Fibroblast of skin of left biceps (primary cell): ENCODE measurements around the gene UNC13A.
"Not testable (repeated sequence)": the region's sequence is repeated elsewhere in the genome, so short reads cannot be mapped to it uniquely, and the experiment has no call there.

ENCODE experiments used
- DNase-seq, 2 experiments: peaks; one replicate each; pipeline ENCODE4 v3.0.0-alpha.2; 2013; ENCODE audit warnings: low read depth in 2 of 2

The UNC13A gene

DNA sequence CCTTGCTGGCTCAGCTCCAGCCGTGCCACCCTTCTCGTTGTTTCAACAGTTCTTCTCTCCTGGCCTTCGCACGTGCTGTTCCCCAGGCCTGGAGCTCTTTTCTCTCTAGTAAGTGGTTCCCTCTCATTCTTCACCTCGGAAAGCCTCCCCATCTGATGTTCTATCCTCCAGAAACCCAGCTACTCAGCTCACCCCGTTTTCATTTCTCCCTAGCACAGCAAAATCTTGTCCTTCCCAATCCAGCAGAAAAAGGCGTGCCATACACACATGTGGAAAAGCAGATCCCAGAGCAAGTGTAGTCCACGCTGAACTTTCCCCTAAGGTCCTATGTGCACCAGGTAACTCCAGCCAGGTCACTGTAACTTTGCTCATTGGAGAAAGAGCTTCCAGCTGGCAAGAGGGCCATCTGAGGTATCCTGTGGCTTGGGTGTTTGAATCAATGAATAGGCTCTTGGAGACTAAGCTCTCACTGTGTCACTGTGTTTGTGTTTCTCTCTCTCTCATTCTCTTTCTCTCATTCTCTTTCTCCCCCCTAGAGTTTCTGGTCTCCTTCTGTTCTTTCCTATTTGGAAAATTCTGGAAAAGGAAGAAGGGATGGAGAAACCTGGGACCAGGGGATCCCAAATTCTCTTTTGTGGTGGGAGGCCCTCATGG lies 83.7 kb downstream of the UNC13A start:
- no peak for DNase-seq

DNA sequence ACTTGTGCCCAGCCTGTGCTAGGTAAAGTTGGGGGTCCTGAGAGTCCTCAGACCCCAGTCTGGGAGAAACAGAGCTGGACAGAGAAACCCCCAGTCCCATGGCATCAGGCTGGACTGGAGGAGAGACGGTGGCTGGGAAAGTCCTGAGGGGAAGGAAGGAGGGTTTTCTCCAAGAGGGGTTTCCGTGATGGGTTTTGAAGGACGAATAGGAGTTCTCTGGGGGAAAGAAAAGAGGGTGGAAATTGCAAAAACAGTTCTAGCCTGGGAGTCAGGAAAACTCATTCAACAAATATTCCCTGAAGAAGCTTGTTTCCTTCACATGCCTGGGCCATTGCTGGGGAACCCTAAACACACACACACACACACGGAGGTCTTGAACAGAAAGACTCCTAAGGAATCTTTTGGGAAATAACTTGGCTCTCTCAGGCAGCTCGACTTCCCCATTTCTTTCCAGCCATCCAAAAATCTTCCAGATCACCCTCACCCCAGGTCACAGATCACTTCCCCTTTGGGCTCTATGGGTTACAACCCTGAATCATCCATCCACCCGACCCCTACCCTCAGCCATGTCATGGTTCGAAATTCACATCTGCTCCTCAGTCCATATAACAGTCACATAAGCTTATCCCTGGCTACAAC lies 85.2 kb downstream of the UNC13A start:
- no peak for DNase-seq

DNA sequence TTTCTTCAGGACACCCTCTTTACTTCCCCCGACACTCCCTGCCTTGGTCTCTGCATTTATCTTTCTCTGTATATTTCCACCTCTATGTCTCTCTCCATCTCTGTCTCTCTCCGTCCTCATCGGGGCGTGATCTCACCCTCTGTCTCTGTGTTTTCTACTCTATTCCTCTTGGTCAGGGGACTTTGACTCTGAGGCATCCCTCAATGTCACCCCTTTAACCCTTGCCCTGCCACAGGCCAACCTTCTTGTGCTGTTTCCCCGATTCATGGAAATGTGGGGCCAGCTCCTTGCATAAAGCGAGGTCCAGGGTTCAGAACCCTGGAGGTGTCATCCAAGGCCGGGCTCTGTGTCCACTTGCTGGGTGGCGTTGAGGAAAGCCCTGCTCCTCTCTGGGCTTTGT lies 85.9 kb downstream of the UNC13A start:
- DNase-seq: no peak

DNA sequence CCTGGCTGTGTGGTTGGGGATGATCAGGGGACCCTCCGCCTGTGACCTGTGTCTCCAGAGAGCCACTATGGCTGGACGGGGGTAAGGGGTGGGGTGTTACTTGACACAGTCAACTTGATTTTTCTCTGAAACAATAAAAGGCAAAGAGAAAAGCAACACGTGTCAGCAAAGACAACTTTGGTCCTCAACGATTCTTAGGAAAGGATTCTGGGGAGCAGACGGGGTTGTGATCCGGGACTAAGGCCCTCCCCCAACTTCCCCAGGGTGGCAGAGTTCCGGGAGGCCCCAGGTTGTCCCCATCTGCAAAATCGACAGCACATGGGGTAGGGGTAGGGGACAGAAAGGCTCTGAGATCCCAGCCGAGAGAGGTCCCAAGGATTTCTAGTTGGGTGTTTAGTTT lies 86.5 kb downstream of the UNC13A start:
- no peak for DNase-seq

DNA sequence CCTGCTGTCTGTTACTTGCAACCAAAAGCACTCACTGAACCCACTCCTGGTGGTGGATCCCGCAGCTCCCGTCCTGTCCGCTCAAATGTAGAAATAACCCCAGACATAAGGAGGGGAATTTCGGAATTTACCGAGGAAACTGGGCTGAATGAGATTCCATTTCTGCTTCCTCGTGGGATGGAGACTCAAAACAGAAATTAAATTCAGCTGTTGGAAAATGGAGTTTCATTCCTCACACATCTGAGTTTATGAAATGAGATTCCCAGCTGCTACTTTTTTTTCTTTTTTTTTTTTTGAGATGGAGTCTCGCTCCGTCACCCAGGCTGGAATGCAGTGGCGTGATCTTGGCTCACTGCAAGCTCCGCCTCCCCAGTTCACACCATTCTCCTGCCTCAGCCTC lies 88.4 kb downstream of the UNC13A start:
- peak; percentile 22 to 24 for DNase-seq

DNA sequence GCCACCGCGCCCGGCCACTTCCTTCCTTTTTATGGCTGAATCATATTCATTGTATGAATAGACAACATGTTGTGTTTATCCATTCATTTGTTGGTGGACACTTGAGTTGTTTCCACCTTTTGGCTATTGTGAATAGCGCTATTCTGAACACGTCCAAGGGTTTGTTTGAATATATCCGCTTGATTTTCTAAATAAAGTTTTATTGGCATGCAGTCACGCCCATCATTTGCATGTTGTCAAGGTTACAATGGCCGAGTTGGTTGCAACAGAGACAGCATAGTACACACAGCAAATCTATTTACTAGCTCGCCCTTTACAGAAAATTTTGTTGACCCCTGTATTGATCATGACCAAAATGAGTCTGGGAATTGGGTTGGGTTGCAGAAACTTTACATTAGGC lies 89.2 kb downstream of the UNC13A start:
- no peak for DNase-seq

DNA sequence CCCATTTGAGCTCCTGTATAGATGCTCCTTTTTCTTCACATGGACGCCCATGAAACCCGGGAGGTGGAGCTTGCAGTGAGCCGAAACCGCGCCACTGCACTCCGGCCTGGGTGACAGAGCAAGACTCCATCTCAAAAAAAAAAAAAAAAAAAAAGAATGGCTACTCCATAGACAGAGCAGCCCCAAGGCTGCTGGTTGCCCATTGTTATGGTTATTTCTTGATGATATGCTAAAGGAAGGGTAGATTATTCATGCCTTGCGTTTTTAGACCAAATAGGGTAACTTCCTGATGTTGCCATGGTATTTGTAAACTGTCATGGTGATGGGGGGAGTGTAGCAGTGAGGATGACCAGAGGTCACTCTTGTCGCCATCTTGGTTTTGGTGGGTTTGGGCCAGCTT lies 90.1 kb downstream of the UNC13A start:
- not testable (repeated sequence) for DNase-seq

DNA sequence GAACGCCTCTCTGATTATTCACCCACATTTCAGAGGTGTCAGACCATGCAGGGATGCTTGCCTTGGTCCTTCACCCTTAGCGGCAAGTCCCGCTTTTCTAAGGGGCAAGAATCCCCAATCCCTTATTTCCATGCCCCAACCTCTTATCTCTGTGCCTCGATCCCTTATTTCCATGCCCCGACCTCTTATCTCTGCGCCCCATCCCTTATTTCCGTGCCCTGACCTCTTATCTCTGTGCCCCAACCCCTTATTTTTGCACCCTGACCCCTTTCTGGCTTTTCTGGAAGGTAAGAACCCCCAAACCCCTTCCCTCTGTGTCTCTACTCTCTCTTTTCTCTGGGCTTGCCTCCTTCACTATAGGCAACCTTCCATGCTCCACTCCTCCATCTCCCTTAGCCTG lies 93.9 kb downstream of the UNC13A start:
- not testable (repeated sequence) for DNase-seq

DNA sequence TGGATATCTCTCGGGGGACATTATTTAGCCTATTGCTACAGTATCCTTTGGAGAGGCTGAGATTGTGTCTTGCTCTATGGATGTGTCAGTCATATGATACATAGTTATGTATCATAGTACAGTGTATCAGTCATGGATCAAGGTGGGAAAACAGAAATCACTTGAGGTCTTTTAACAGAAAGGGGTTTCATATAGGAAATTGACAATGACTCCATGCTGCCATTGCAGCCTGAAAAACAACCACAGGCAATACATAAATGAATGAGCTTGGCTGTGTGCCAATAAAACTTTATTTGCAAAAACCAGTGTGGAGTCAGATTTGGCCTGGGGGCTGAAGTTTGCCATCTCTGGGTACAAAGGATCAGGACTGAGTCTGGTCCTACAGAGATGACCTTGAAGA lies 97.3 kb downstream of the UNC13A start:
- DNase-seq: no peak

DNA sequence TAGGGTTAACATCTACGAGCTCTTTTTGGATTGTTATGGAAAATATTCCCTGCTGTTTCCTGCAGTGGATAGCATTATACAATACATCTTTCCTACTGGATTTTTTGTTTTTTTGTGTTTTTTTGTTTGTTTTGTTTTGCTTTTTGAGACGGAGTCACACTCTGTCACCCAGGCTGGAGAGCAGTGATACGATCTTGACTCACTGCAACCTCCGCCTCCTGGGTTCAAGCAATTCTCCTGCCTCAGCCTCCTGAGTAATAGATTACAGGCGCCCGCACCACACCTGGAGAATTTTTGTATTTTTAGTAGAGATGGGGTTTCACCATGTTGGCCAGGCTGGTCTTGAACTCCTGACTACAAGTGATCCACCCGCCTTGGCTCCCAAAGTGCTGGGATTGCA lies 102.8 kb downstream of the UNC13A start:
- not testable (repeated sequence) for DNase-seq

DNA sequence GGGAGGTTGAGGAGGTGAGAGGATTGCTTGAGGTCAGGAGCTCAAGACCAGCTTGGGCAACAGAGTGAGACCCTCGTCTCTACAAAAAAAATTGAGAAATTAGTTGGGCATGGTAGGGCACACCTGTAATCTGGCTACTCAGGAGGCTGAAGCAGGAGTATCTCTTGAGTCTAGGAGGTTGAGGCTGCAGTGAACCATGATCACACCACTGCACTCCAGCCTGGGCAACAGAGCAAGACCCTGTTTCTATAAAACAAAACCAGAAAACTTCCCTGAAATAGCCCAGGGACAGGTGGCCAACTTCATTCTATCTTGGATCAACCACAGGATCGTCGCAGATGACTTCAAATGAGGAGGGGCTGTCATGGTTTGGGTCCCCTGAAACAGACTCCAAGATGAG lies 104.0 kb downstream of the UNC13A start:
- DNase-seq: no peak

DNA sequence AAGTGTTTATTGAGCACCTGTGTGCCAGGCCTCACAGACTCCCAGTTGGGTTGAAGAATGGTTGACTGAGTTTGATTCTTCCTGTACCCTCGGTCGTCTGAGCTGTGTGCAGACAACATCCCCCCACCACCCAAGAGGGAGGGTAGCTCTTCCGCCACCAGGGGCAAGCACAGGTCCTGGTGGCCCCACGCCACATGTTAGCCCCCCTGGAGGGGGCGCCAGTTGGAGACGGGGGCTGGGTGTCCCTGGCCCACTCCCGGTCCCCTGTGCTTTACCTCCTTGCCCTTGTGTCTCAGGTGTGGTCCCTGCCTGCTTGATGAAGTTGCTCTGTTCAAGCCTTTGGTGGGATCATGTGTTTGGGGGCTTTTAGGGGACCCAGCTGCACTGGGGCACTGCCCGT lies 105.5 kb downstream of the UNC13A start:
- no peak for DNase-seq

DNA sequence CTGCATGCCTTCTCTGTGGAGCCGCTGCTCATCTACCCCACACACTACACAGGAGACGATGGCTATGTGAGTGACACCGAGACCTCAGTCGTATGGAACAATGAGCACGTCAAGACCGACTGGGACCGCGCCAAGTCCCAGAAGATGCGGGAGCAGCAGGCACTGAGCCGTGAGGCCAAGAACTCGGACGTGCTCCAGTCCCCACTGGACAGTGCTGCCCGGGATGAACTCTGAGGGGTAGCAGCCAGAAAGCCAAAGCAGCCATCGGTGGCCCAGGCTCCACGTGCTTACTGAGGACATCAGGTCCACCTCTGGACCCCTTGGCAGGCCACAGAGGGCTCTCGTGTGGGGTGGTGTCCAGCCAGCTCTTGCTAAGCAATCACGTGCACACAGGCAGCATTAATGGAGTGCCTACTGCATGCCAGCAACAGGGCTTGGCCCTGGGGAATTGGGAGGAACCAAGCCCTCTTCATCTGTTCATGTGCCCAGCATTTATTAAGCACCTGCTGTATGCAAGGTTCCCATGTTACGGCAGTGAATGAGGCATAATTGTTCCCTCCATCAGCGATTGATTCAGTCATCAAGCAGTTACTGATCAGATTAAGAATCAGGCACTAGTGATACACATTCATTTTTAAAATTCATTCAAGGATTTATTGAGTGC lies 106.8 kb downstream of the UNC13A start:
- no peak for DNase-seq

DNA sequence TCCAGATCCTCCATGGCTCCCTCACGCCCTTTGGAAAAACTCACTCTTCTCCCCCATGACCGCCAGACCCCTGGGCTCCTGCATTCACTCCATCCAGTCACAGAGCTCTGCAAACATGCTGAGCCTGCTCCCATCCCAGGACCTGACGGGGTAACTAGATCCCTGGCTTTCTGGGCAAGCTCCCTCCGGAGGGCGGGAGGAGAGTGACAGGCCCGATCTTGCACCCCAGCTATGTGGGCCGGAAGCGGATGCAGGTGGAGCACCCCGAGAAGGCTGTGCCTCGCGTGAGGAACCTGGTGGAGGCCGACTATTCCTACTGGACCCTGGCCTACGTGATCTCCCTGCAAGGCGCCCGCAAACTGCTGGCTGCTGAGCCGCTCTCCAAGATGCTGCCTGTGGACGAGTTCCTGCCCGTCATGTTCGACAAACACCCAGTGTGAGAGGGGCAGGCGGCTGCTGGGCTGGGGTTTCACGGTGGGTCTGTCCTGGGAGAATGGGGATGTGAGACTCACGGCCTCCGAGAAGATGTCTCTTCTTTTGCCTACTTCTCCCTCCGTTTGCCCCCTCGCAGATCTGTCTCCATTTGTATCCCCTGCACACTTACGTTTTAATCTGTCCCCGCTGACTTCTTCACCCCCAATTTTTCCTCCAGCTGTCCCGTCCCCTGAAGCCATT lies 107.5 kb downstream of the UNC13A start:
- no peak for DNase-seq

DNA sequence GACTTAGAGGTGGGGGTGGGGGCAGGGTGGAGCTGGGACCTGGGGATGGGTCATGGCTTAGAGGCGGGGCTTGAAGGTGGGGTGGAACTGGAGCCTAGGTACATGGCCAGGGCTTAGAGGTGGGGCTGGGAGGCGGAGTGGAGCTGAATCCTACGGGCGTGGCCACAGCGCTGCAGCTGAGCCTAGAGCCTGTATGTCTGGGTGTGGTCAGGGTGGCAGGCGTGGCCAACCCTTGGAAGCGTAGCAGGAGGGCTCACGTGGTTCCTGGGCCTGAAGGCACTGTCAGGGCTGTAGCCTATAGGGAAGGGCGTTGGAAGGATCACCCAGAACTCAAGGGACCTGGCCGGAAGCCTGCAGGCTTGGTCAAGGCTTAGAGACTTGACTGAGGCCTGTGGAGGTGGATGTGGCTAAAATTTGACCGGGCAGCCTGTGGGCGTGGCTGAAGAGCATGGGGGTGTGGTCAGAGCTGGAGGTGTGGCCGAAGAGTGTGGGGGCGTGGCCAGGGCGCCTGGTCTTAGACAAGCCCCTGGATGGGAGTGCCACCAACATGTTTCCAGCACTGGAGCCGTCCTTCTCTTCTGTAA lies 108.4 kb downstream of the UNC13A start:
- DNase-seq: no peak

DNA sequence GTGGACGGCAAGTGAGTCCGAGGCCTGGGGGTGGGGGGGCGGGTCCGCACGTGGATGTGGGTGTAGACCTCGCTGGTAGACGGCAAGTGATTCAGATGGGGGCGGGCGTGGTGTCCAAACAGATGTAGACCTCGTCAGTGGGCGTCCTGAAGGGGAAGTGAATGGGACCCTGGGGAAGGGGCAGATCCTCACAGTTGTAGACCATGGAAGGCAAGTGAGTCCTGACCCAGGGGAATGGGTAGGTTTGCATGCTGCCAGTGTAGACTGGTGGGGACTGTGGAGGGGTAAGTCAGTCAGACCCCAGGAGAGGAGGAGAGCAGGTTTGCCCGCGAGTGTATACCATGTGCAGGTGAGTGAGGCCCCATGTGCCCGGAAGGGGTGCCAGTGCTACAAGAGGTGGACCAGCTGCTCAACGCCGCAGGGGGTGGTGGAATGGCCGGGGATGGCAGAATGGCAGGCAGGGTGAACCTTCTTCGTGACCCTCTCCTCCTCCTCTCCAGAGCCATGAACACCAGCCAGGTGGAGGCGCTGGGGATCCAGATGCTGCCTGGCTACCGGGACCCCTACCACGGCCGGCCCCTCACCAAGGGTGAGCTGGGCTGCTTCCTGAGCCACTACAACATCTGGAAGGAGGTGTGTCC lies 110.6 kb downstream of the UNC13A start:
- DNase-seq: no peak

DNA sequence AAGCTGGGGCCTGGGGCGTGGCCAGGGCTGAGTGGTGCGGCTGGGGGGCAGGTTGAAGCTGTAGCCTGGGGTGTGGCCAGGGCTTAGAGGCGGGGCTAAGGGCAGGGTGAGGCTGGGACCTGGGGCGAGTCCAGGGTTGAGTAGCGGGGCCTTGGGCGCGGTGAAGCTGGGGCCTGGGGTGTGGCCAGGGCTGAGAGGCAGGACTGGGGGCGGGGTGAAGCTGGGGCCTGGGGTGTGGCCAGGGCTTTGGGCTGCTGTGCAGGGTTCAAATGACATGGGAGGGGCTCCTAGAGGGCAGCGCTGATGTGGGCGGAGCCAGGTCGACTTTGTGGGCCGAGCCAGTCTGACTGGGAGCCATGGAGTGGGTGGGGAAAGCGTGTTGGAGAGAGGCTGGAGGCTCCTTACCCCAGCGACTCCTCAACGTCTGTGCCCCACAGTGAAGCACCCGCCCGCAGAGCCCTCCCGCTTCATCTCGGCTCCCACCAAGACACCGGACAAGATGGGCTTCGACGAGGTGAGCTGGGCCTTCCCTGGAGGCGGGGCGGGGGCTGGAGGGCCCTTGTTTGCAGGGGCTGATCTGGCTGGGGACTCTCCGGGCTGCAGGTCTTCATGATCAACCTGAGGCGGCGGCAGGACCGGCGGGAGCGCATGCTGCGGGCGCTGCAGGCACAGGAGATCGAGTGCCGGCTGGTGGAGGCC lies 111.2 kb downstream of the UNC13A start:
- no peak for DNase-seq

DNA sequence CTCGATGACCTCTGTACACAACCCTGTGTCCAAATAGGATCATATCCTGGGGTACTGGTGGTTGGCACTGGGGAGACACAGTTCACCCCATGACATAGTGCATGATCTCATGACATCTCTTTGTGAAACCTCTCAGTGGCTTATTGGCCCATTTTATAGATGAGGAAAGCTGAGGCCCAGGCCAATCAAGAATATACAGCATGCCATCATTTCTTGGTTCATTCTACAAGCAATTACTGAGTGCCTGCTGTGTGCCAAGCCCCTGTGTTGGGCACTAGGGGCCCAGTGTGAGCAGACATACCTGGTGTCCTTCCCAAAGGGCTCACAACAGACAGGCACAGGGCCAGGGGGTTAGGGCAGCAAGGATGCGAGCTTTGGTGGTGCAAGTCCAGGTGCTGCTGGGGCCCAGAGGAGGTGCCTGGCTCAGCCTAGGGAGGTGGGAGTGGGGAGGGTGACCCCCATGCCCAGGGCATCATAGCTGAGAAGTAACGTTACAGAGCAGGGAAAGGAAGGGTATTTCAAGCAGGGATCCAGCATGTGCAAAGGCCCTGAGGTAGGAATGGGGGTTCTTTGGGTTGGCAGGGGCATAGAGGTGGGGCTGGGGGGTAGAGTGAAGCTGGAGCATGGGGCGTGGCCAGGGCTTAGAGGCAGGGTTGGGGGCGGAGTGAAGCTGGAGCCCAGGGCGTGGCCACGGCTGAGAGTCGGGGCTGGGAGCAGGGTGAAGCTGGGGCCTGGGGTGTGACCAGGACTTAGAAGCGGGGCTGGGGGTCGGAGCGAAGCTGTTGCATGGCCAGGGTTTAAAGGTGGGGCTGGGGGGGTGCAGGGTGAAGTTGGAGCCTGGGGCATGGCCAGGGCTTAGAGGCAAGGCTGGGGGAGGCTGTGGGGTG lies 112.0 kb downstream of the UNC13A start:
- no peak for DNase-seq

DNA sequence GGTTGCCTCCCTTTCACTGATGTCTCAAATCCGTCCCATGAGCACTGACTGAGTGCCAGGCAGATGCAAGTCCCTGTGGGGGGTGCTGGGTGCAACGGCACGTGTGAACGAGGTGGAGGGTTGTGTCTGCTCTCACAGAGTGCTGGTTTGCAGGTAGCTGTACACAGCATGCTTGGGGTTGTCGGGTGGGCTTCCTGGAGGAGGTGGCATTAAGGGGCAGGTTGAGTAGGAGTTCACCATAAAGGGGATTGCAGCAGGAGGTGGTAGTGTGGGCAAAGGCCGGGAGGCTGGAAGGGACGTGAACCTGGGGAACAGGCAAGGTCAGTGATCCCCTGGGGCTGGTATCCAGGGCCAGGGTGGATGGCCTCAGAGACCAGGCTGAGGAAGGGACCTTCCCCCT lies 115.5 kb downstream of the UNC13A start:
- no peak for DNase-seq

DNA sequence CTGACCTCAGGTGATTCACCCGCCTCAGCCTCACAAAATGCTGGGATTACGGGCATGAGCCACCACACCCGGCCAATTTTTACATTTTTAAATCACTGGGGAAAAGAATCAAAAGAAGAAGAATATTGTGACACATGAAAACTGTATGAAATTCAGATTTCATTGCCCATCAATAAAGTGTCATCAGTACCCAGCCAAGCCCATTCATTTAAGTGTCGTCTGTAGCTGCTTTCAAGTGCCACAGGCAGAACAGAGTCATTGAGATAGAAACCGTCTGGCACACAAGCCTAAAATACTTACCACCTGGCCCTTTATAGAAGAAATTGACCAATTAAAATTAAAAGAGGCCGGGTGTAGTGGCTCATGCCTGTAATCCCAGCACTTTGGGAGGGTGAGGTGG lies 117.4 kb downstream of the UNC13A start:
- no peak for DNase-seq
